Colonic mucosa (tissue), 4 donors: ENCODE data around the gene YY1. TPM values are rescaled to one million over a fixed set of nuclear protein-coding genes. Genes with fewer than 3 reads are reported as not detected.

Source experiments
- DNase-seq: peaks from one replicate; pipeline ENCODE4 v3.0.0-alpha.2; 2020
- H3K27ac ChIP-seq: fragments of 200-600 bp; one replicate; pipeline ENCODE4 v1.8.0; 2021
- H3K27me3 ChIP-seq: fragments of 200-600 bp; one replicate; pipeline ENCODE4 v1.8.0; 2021
- H3K36me3 ChIP-seq: fragments of 200-600 bp; one replicate; pipeline ENCODE4 v1.8.0; 2021
- H3K4me1 ChIP-seq: fragments of 200-600 bp; one replicate; pipeline ENCODE4 v1.8.0; 2021; ENCODE audit warnings: mild to moderate bottlenecking
- H3K4me3 ChIP-seq: fragments of 200-600 bp; one replicate; pipeline ENCODE4 v1.8.0; 2021
- H3K9ac ChIP-seq, 2 donors: one replicate each; pipeline ENCODE4 v1.7.0; 2013; ENCODE audit warnings: control low read depth in 2 of 2, low read depth in 2 of 2, low read length in 2 of 2
- H3K9me3 ChIP-seq: fragments of 200-600 bp; one replicate; pipeline ENCODE4 v1.8.0; 2021
- intact Hi-C: fragments of 100-400 bp; cut with DNase I; formaldehyde crosslinking; loops from one replicate; pipeline ENCODE4 v1.14.1; 2022
- total RNA-seq, 2 donors: library from RNA; stranded (reverse); fragmentation: NEBNext Ultra II Directional in 1 of 2; extraction: Animal tissue kit (Norgen Biotek cat#: 25700) in 1 of 2; gene quantifications; one replicate each; pipeline ENCODE4 v1.2.1, GENCODE V29; 2021
- TF ChIP-seq, protein P1 (sequence below): fragments of 200-600 bp; IDR thresholded peaks from one replicate; pipeline ENCODE4 v1.8.0; 2022; ENCODE audit warnings: antibody characterized with exemption, mild to moderate bottlenecking
- donor health status: healthy.
- donor health status: DM: no; HTN: no; CAD: no.
- donor health status: DM: no; HTN: no; CAD: no.

YY1 gene
- total RNA-seq, 2 donors from 2014 or later = 73.2 to 90.4 TPM

DNA sequence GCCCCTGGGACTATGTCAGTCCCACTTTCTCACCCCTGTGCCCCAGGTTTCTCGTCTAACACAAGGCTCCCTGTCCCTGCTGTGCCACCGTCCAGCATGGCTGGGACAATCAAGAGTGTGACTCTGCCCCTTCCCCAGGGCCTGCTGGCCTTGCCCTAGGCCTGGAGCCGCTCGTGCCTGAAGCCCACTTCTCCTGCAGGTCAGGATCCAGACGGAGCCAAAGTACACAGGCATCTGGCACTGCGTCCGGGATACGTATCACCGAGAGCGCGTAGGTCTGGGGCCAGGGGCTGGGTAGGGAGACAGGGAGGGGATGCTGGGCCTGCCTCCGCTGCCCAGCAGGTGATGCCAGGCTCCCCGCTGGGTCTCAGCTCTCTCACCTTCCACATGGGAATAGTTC lies 87.0 kb downstream of the YY1 start:
- H3K9ac ChIP-seq = no peak overlapping the region
- no peak for DNase-seq
- no peaks in the 10 kb centered on the region for H3K9me3 ChIP-seq
- H3K4me3 ChIP-seq = no peak overlapping the region
- intact Hi-C loops = no loop called here
- no peaks in the 10 kb centered on the region for H3K4me1 ChIP-seq
- no peak overlapping the region for H3K27ac ChIP-seq
- no peaks in the 10 kb centered on the region for H3K27me3 ChIP-seq
- no peaks in the 10 kb centered on the region for H3K36me3 ChIP-seq
- TF ChIP-seq, protein P1, sequence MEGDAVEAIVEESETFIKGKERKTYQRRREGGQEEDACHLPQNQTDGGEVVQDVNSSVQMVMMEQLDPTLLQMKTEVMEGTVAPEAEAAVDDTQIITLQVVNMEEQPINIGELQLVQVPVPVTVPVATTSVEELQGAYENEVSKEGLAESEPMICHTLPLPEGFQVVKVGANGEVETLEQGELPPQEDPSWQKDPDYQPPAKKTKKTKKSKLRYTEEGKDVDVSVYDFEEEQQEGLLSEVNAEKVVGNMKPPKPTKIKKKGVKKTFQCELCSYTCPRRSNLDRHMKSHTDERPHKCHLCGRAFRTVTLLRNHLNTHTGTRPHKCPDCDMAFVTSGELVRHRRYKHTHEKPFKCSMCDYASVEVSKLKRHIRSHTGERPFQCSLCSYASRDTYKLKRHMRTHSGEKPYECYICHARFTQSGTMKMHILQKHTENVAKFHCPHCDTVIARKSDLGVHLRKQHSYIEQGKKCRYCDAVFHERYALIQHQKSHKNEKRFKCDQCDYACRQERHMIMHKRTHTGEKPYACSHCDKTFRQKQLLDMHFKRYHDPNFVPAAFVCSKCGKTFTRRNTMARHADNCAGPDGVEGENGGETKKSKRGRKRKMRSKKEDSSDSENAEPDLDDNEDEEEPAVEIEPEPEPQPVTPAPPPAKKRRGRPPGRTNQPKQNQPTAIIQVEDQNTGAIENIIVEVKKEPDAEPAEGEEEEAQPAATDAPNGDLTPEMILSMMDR = no peak

- intact Hi-C loops = no loop called here
- H3K27me3 ChIP-seq = no peaks in the 10 kb centered on the region
- DNase-seq = no peak
Observed at GRCh38 chr14:100327128-100327527, 88.2 kb downstream of the YY1 start.

GRCh38 chr14:100328495-100329163 lies 89.7 kb downstream of the YY1 start:
- TF ChIP-seq, protein P1 = no peak
- peak overlapping the region; percentile 24 for H3K27ac ChIP-seq

More at GRCh38 chr14:100327128-100327527, 88.2 kb downstream of the YY1 start:
- TF ChIP-seq, protein P1 = no peak
- H3K4me1 ChIP-seq = no peaks in the 10 kb centered on the region
- H3K9ac ChIP-seq = no peak overlapping the region
- H3K4me3 ChIP-seq = no peak overlapping the region
- no peak overlapping the region for H3K27ac ChIP-seq
- no peaks in the 10 kb centered on the region for H3K9me3 ChIP-seq
- H3K36me3 ChIP-seq = no peaks in the 10 kb centered on the region

DNA sequence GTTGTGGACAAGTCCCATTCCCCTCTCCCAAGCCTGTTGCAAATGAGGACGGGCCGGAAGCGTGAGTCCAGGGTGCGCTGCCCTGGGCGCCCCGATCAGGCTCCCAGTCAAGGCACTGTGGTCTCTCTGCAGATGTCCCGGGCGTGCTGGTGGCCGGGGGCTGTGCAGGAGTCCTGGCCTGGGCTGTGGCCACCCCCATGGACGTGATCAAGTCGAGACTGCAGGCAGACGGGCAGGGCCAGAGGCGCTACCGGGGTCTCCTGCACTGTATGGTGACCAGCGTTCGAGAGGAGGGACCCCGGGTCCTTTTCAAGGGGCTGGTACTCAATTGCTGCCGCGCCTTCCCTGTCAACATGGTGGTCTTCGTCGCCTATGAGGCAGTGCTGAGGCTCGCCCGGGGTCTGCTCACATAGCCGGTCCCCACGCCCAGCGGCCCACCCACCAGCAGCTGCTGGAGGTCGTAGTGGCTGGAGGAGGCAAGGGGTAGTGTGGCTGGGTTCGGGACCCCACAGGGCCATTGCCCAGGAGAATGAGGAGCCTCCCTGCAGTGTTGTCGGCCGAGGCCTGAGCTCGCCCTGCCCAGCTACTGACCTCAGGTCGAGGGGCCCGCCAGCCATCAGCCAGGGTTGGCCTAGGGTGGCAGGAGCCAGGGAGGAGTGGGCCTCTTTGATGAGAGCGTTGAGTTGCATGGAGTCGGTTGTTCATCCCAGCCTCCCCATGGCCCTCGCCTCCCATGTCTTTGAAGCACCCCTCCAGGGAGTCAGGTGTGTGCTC lies 90.5 kb downstream of the YY1 start:
- DNase-seq = no peak
- Histone ChIP-seq H3K4me1 (no peaks in the 10 kb centered on the region), H3K9ac (peak overlapping the region in 1 of 2 donors; percentile 61), H3K27ac (no peak overlapping the region), H3K27me3 (no peaks in the 10 kb centered on the region), H3K4me3 (no peak overlapping the region), H3K36me3 (no peaks in the 10 kb centered on the region), H3K9me3 (no peaks in the 10 kb centered on the region)
- intact Hi-C loops = no loop called here
- TF ChIP-seq, protein P1 = no peak

More at GRCh38 chr14:100328495-100329163, 89.7 kb downstream of the YY1 start:
- Histone ChIP-seq H3K4me3 (peak overlapping the region; percentile 22), H3K9me3 (no peaks in the 10 kb centered on the region), H3K27me3 (no peaks in the 10 kb centered on the region), H3K4me1 (no peaks in the 10 kb centered on the region), H3K9ac (peak overlapping the region in 1 of 2 donors; percentile 61), H3K36me3 (no peaks in the 10 kb centered on the region)
- intact Hi-C loops = no loop called here
- DNase-seq = peak; percentile 63

GRCh38 chr14:100330007-100330344 lies 91.0 kb downstream of the YY1 start:
- no peak overlapping the region for H3K27ac ChIP-seq
- H3K9me3 ChIP-seq = no peaks in the 10 kb centered on the region
- intact Hi-C loops = no loop called here
- TF ChIP-seq, protein P1 = no peak
- H3K4me1 ChIP-seq = no peaks in the 10 kb centered on the region
- no peaks in the 10 kb centered on the region for H3K36me3 ChIP-seq
- no peaks in the 10 kb centered on the region for H3K27me3 ChIP-seq
- no peak overlapping the region for H3K4me3 ChIP-seq
- no peak overlapping the region for H3K9ac ChIP-seq
- no peak for DNase-seq
